K562 (cell line): ENCODE data around the gene ACTL10. TPM values are rescaled to one million over a fixed set of nuclear protein-coding genes. Genes with fewer than 3 reads are reported as not detected.
A peak's percentile ranks its signal among the peaks of the same experiment; 100 is the strongest.

ENCODE experiments used
- BRD4 ChIP-seq: fragments of 200-600 bp; sonication (generic); IDR thresholded peaks from 2 replicates; pipeline ENCODE4 v1.6.1; 2017; ENCODE audit warnings: inconsistent platforms
- CBFA2T3 ChIP-seq: fragments of 450-650 bp; IDR thresholded peaks from 2 replicates; pipeline ENCODE4 v1.6.1; 2017
- DDX20 ChIP-seq: fragments of 450-650 bp; IDR thresholded peaks from 2 replicates; pipeline ENCODE4 v1.6.1; 2016; ENCODE audit warnings: missing genetic modification characterization, low read depth, mild to moderate bottlenecking, missing compliant biosample characterization, moderate library complexity
- HIVEP1 ChIP-seq: fragments of 250-450 bp; sonication (Bioruptor Pico); IDR thresholded peaks from 2 replicates; pipeline ENCODE4 v1.4.0; 2020; ENCODE audit warnings: mild to moderate bottlenecking
- KDM4B ChIP-seq, 2 experiments: fragments of 450-650 bp in 1 of 2; sonication (generic) in 1 of 2; IDR thresholded peaks; 2 replicates each; pipeline ENCODE4 v1.6.1; 2016 to 2017; ENCODE audit warnings: borderline replicate concordance in 2 of 2, antibody characterized with exemption in 1 of 2, low read depth in 1 of 2, mild to moderate bottlenecking in 1 of 2
- KLF6 ChIP-seq: fragments of 250-450 bp; sonication (Bioruptor Pico); IDR thresholded peaks from 2 replicates; pipeline ENCODE4 v1.4.0; 2020; ENCODE audit warnings: mild to moderate bottlenecking, moderate library complexity, borderline replicate concordance
- NCOA6 ChIP-seq: fragments of 450-650 bp; IDR thresholded peaks from 2 replicates; pipeline ENCODE4 v1.6.1; 2017; ENCODE audit warnings: mild to moderate bottlenecking
- PCBP1 ChIP-seq: fragments of 200-400 bp; formaldehyde crosslinking; IDR thresholded peaks from 2 replicates; pipeline ENCODE4 v1.6.1; 2018; ENCODE audit warnings: mild to moderate bottlenecking, low read depth, low read length; ENCODE audit not compliant: poor library complexity, severe bottlenecking
- POLR2AphosphoS2 ChIP-seq: IDR thresholded peaks from 2 replicates; pipeline ENCODE4 v1.6.1; 2012; ENCODE audit warnings: low read length, improper control_type of control experiment
- POLR2H ChIP-seq: IDR thresholded peaks from 2 replicates; pipeline ENCODE4 v1.6.1; 2016; ENCODE audit warnings: missing genetic modification characterization, low read depth, mild to moderate bottlenecking, control low read depth, missing compliant biosample characterization, moderate library complexity
- RBM22 ChIP-seq: fragments of 200-400 bp; formaldehyde crosslinking; IDR thresholded peaks from 2 replicates; pipeline ENCODE4 v1.6.1; 2018; ENCODE audit warnings: low read length, low read depth; ENCODE audit not compliant: poor library complexity, severe bottlenecking
- SMAD4 ChIP-seq: fragments of 250-450 bp; sonication (Bioruptor Pico); conservative IDR thresholded peaks from 2 replicates; pipeline ENCODE4 v1.8.0; 2021; ENCODE audit warnings: inconsistent platforms, mild to moderate bottlenecking, moderate library complexity
- TCF7L2 ChIP-seq: fragments of 150-350 bp; IDR thresholded peaks from 2 replicates; pipeline ENCODE4 v1.6.1; 2016; ENCODE audit warnings: low read depth, mild to moderate bottlenecking, low read length, moderate library complexity
- ZNF124 ChIP-seq: sonication (generic); formaldehyde crosslinking; IDR thresholded peaks from 2 replicates; pipeline ENCODE4 v1.8.1; 2022; ENCODE audit warnings: missing genetic modification reagents
- polyA plus RNA-seq, 8 experiments: library from polyadenylated mRNA; depleted of rRNA in 4 of 8; stranded (reverse) in 5 of 8; unstranded in 3 of 8; fragments of >200 nt; fragmentation: Nextera tagmentation in 2 of 8; fragmentation: Illumina TruSeq in 1 of 8; extraction: Ambion mirVana in 2 of 8; extraction: Trizol in 1 of 8; gene quantifications; 2 replicates each; pipeline versions ENCODE4 v1.2.1 to v1.2.3, GENCODE V29; 2011 to 2014; ENCODE audit warnings: inconsistent platforms in 1 of 8, missing spikeins in 1 of 8
- total RNA-seq, 7 experiments: library from RNA; depleted of rRNA in 6 of 7; stranded (reverse); fragments of >200 nt in 6 of 7; fragmentation: Illumina TruSeq in 2 of 7; extraction: Trizol in 2 of 7; gene quantifications; 2 replicates each; pipeline versions ENCODE4 v1.2.1 to v1.2.3, GENCODE V29; 2011 to 2021; ENCODE audit warnings: low replicate concordance in 1 of 7
- TF ChIP-seq, protein P1 (sequence below): IDR thresholded peaks from 2 replicates; pipeline ENCODE4 v1.6.1; 2012; ENCODE audit warnings: low read depth, low read length, improper control_type of control experiment, borderline replicate concordance
- TF ChIP-seq, protein P2 (sequence below): fragments of 250-450 bp; sonication (Bioruptor Pico); IDR thresholded peaks from 2 replicates; pipeline ENCODE4 v1.8.0; 2021; ENCODE audit warnings: borderline replicate concordance, mild to moderate bottlenecking, moderate library complexity; ENCODE audit not compliant: poor library complexity, severe bottlenecking
- TF ChIP-seq, protein P3 (sequence below): fragments of 200-800 bp; sonication (Bioruptor generic); IDR thresholded peaks from 2 replicates; pipeline ENCODE4 v1.6.1; 2017; ENCODE audit warnings: missing genetic modification characterization, missing compliant biosample characterization
- TF ChIP-seq, protein P4 (sequence below): fragments of 250-450 bp; sonication (Bioruptor Pico); IDR thresholded peaks from 2 replicates; pipeline ENCODE4 v1.8.0; 2022; ENCODE audit warnings: inconsistent platforms
- TF ChIP-seq, protein P5 (sequence below): fragments of 250-450 bp; sonication (Bioruptor Pico); IDR thresholded peaks from 2 replicates; pipeline ENCODE4 v1.8.0; 2021; ENCODE audit warnings: moderate library complexity, mild to moderate bottlenecking, inconsistent platforms

The ACTL10 gene
- total and polyA plus RNA-seq, 9 of the 15 experiments (the other 6 are each of a cell fraction or from before 2014, with no cell fraction given): 0.07 to 0.14 TPM; not detected in 7

DNA sequence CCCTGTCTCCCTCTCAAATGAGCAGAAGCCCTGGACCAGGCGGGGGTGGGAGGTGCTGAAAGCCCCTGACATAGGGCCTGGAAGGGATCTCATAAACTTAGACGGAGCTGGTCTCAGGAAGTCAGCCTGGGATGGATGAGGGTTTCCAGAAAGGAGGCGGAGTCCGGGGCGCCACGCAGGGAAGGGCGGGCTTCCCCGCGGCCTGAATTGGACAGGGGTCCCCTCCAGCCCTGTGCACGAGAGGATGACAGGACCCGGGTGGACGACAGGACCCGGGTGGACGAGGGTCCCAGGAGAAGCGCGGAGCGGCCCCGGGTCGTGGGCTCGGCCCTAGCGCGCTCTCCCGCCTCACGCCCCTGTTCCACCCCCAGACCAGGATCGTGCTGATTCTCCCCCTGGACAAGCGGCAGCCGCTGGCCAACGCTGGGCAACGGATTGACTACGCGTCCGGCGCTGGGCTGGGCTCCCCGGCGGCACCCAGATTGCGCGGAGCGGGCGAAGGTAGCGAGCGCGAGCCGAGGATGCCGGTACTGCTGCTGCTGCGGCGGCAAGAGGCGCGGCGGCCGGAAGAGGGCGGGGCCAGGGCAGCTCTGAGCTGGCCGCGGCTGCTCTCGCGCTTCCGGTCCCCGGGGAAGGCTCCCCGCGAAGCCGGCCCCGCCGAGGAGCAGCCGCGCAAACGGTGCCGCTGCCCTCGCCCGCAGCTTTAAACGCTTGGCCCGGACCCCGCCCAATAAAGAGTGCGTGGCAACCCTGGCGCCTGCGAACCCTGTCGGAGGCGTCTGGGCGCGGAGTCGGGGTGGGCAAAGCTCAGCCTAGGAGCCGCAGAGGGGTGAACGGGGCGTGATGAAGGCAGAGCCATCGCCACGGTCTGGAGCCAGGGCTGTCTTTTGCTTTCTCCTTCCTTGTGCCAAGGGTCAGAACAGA, 3.3 kb upstream of the ACTL10 start (continued):
- TF ChIP-seq, protein P1, sequence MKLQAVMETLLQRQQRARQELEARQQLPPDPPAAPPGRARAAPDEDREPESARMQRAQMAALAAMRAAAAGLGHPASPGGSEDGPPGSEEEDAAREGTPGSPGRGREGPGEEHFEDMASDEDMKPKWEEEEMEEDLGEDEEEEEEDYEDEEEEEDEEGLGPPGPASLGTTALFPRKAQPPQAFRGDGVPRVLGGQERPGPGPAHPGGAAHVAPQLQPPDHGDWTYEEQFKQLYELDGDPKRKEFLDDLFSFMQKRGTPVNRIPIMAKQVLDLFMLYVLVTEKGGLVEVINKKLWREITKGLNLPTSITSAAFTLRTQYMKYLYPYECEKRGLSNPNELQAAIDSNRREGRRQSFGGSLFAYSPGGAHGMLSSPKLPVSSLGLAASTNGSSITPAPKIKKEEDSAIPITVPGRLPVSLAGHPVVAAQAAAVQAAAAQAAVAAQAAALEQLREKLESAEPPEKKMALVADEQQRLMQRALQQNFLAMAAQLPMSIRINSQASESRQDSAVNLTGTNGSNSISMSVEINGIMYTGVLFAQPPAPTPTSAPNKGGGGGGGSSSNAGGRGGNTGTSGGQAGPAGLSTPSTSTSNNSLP: no peak
- TF ChIP-seq KLF6 (CRISPR knock-in tag) (peak; percentile 68; the same call in 1 of the 2 replicates), POLR2AphosphoS2 (no peak; the same call in 1 of the 2 replicates), HIVEP1 (0 out of 2 replicates have a peak, but pooled peaks have one; percentile 59), RBM22 (peak; percentile 91), KDM4B (IDR thresholded peaks at IDR 0.05; ENCODE audit: borderline replicate concordance in 2 of 2, low read depth in 1 of 2) (no peak), NCOA6 (no peak), DDX20 (no peak), SMAD4 (CRISPR knock-in tag) (0 out of 2 replicates have a peak, but pooled peaks have one; percentile 46), CBFA2T3 (no peak), PCBP1 (peak; percentile 78), ZNF124 (CRISPR knock-in tag) (no peak), TCF7L2 (no peak), BRD4 (no peak), POLR2H (peak; percentile 48; the same call in 1 of the 2 replicates)
- TF ChIP-seq, protein P2, sequence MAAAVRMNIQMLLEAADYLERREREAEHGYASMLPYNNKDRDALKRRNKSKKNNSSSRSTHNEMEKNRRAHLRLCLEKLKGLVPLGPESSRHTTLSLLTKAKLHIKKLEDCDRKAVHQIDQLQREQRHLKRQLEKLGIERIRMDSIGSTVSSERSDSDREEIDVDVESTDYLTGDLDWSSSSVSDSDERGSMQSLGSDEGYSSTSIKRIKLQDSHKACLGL: no peak
- TF ChIP-seq, protein P3, sequence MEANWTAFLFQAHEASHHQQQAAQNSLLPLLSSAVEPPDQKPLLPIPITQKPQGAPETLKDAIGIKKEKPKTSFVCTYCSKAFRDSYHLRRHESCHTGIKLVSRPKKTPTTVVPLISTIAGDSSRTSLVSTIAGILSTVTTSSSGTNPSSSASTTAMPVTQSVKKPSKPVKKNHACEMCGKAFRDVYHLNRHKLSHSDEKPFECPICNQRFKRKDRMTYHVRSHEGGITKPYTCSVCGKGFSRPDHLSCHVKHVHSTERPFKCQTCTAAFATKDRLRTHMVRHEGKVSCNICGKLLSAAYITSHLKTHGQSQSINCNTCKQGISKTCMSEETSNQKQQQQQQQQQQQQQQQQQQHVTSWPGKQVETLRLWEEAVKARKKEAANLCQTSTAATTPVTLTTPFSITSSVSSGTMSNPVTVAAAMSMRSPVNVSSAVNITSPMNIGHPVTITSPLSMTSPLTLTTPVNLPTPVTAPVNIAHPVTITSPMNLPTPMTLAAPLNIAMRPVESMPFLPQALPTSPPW (CRISPR knock-in tag): peak; percentile 44; the same call in 1 of the 2 replicates
- TF ChIP-seq, protein P4, sequence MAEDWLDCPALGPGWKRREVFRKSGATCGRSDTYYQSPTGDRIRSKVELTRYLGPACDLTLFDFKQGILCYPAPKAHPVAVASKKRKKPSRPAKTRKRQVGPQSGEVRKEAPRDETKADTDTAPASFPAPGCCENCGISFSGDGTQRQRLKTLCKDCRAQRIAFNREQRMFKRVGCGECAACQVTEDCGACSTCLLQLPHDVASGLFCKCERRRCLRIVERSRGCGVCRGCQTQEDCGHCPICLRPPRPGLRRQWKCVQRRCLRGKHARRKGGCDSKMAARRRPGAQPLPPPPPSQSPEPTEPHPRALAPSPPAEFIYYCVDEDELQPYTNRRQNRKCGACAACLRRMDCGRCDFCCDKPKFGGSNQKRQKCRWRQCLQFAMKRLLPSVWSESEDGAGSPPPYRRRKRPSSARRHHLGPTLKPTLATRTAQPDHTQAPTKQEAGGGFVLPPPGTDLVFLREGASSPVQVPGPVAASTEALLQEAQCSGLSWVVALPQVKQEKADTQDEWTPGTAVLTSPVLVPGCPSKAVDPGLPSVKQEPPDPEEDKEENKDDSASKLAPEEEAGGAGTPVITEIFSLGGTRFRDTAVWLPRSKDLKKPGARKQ (CRISPR knock-in tag): no peak
- TF ChIP-seq, protein P5, sequence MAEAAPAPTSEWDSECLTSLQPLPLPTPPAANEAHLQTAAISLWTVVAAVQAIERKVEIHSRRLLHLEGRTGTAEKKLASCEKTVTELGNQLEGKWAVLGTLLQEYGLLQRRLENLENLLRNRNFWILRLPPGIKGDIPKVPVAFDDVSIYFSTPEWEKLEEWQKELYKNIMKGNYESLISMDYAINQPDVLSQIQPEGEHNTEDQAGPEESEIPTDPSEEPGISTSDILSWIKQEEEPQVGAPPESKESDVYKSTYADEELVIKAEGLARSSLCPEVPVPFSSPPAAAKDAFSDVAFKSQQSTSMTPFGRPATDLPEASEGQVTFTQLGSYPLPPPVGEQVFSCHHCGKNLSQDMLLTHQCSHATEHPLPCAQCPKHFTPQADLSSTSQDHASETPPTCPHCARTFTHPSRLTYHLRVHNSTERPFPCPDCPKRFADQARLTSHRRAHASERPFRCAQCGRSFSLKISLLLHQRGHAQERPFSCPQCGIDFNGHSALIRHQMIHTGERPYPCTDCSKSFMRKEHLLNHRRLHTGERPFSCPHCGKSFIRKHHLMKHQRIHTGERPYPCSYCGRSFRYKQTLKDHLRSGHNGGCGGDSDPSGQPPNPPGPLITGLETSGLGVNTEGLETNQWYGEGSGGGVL (CRISPR knock-in tag): no peak
